Suprapubic skin (tissue), 4 donors: ENCODE measurements around the gene AGBL5. TPM values are rescaled to one million over a fixed set of nuclear protein-coding genes. Genes with fewer than 3 reads are reported as not detected.

Experiments
- DNase-seq, 2 donors: peaks; one replicate each; pipeline ENCODE4 v3.0.0-alpha.2; 2019; ENCODE audit warnings: low spot score in 2 of 2
- H3K27ac ChIP-seq: fragments of 200-600 bp; sonication (generic); one replicate; pipeline ENCODE4 v1.5.1; 2019
- H3K27me3 ChIP-seq: fragments of 200-600 bp; sonication (generic); one replicate; pipeline ENCODE4 v1.5.1; 2019
- H3K36me3 ChIP-seq: fragments of 200-600 bp; sonication (generic); one replicate; pipeline ENCODE4 v1.5.1; 2019
- H3K4me1 ChIP-seq: fragments of 200-600 bp; sonication (generic); one replicate; pipeline ENCODE4 v1.5.1; 2019
- H3K4me3 ChIP-seq: fragments of 200-600 bp; sonication (generic); one replicate; pipeline ENCODE4 v1.5.1; 2019; ENCODE audit warnings: mild to moderate bottlenecking
- H3K9me3 ChIP-seq: fragments of 200-600 bp; sonication (generic); one replicate; pipeline ENCODE4 v1.5.1; 2019
- CTCF ChIP-seq, 2 donors: fragments of 200-600 bp in 1 of 2; fragments of 450-650 bp in 1 of 2; sonication (generic) in 1 of 2; IDR thresholded peaks; one replicate each; pipeline ENCODE4 v1.5.1; 2016 to 2019; ENCODE audit warnings: antibody characterized with exemption in 2 of 2, mild to moderate bottlenecking in 1 of 2, moderate library complexity in 1 of 2
- EP300 ChIP-seq: sonication (generic); formaldehyde crosslinking; IDR thresholded peaks from one replicate; pipeline ENCODE4 v1.6.1; 2017; ENCODE audit warnings: antibody characterized with exemption
- POLR2A ChIP-seq, 2 donors: fragments of 450-650 bp; IDR thresholded peaks; one replicate each; pipeline ENCODE4 v1.6.1; 2017; ENCODE audit warnings: antibody characterized with exemption in 2 of 2, mild to moderate bottlenecking in 2 of 2, moderate library complexity in 2 of 2
- POLR2AphosphoS5 ChIP-seq, 3 donors: sonication (generic); formaldehyde crosslinking; IDR thresholded peaks; one replicate each; pipeline ENCODE4 v1.6.1; 2017; ENCODE audit warnings: antibody characterized with exemption in 3 of 3
- WGBS: methylation state at CpG from one replicate; pipeline ENCODE4 v1.1.5; 2018; 5-methylcytosine and 5-hydroxymethylcytosine counted together
- total RNA-seq, 4 donors: library from RNA; depleted of rRNA; stranded (reverse); fragments of >200 nt; gene quantifications; one replicate each; pipeline ENCODE4 v1.1.0, GENCODE V29; 2016

Gene AGBL5
- total RNA-seq, 4 donors from 2014 or later = 15.3 to 18.9 (median 18.5) TPM

GRCh38 chr2:27087823-27088410, 36.4 kb downstream of the AGBL5 start:
- H3K4me1 ChIP-seq = peaks cover 34% of the 10 kb centered on the region
- no peak for DNase-seq
- no peak for TF ChIP-seq EP300
- no peak for TF ChIP-seq CTCF (IDR thresholded peaks at IDR 0.05)
- no peak for TF ChIP-seq POLR2AphosphoS5 (IDR thresholded peaks at IDR 0.05)
- H3K27ac ChIP-seq = no peak overlapping the region
- no peaks in the 10 kb centered on the region for H3K36me3 ChIP-seq
- no peaks in the 10 kb centered on the region for H3K9me3 ChIP-seq
- 87% methylated on average over 5 of the region's 5 CpGs for WGBS
- H3K4me3 ChIP-seq = no peak overlapping the region
- no peaks in the 10 kb centered on the region for H3K27me3 ChIP-seq

- Histone ChIP-seq H3K27me3 (no peaks in the 10 kb centered on the region), H3K4me1 (peaks cover 31% of the 10 kb centered on the region), H3K27ac (no peak overlapping the region), H3K4me3 (no peak overlapping the region), H3K36me3 (no peaks in the 10 kb centered on the region), H3K9me3 (no peaks in the 10 kb centered on the region)
- TF ChIP-seq POLR2AphosphoS5 (IDR thresholded peaks at IDR 0.05) (no peak), POLR2A (IDR thresholded peaks at IDR 0.05) (no peak), EP300 (no peak), CTCF (IDR thresholded peaks at IDR 0.05) (no peak)
- no peak for DNase-seq
- WGBS = 97% methylated on average over 6 of the region's 6 CpGs
Measured at GRCh38 chr2:27088634-27089033, 37.2 kb downstream of the AGBL5 start.

DNA sequence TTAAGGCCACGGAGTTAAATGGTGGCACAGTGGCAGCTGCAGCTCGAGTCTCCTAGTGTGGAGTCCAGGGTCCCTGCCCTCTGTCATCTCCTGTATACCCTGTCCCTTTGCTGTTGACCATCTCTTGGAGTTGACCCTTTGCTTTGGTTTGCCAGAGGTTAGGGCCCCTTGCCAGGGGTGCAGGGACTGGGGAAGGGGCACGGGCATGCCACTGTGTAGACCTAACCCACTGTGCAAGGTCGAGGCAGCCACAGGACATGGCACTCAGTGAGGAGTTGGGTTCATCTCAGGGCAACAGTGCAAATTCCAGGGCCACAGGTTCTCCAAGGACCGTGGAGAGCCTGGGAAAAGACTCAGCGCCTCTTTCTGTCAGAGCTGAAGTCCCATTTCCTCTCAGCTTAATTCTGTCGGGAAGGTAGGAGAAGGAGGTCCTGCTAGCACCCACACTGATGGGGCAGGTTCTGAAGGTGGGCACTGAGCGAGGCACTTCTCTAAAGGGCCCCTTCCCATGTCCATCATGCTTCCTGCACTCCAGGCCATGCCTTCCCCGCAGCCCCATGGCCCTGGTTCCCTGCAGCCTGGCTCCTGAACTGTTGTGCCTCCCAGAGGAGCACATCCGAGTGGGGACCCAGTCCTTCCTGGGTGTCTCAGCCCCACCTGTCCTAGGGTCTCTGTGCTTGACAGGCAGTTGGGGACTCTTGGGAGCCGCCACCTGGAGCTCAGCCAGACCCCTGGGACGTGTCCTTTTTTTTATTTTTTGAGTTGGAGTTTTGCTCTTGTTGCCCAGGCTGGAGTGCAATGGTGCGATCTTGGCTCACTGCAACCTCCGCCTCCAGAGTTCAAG, 37.9 kb downstream of the AGBL5 start:
- Histone ChIP-seq H3K27me3 (no peaks in the 10 kb centered on the region), H3K4me1 (peaks cover 25% of the 10 kb centered on the region), H3K4me3 (no peak overlapping the region), H3K36me3 (no peaks in the 10 kb centered on the region), H3K27ac (no peak overlapping the region), H3K9me3 (no peaks in the 10 kb centered on the region)
- TF ChIP-seq POLR2AphosphoS5 (IDR thresholded peaks at IDR 0.05) (no peak), CTCF (IDR thresholded peaks at IDR 0.05) (no peak), POLR2A (IDR thresholded peaks at IDR 0.05) (no peak), EP300 (no peak)
- DNase-seq = no peak
- 89% methylated on average over 12 of the region's 14 CpGs for WGBS

GRCh38 chr2:27091746-27092695, 40.6 kb downstream of the AGBL5 start:
- no peak for TF ChIP-seq POLR2AphosphoS5 (IDR thresholded peaks at IDR 0.05)
- TF ChIP-seq POLR2A (IDR thresholded peaks at IDR 0.05) = no peak
- no peak for TF ChIP-seq CTCF (IDR thresholded peaks at IDR 0.05)
- no peak for TF ChIP-seq EP300
- no peaks in the 10 kb centered on the region for H3K36me3 ChIP-seq
- no peaks in the 10 kb centered on the region for H3K9me3 ChIP-seq
- H3K4me3 ChIP-seq = no peak overlapping the region
- H3K4me1 ChIP-seq = peaks cover 15% of the 10 kb centered on the region
- WGBS = 83% methylated on average over 18 of the region's 25 CpGs
- H3K27me3 ChIP-seq = no peaks in the 10 kb centered on the region
- DNase-seq = no peak
- no peak overlapping the region for H3K27ac ChIP-seq
